DOHH2 (cell line): ENCODE data around the gene SREBF1.
A peak's percentile ranks its signal among the peaks of the same experiment; 100 is the strongest.

Experiments
- H3F3A ChIP-seq: fragments of 200-600 bp; sonication (generic), shearing (Covaris generic); 2 replicates; pipeline ENCODE4 v1.6.0; 2016; ENCODE audit warnings: antibody characterized with exemption, mild to moderate bottlenecking; ENCODE audit not compliant: control insufficient read depth, insufficient read depth
- H3K27ac ChIP-seq: fragments of 200-600 bp; sonication (generic); 2 replicates; pipeline ENCODE4 v1.5.1; 2014; ENCODE audit warnings: low read depth, mild to moderate bottlenecking, low read length, moderate library complexity
- H3K27me3 ChIP-seq: fragments of 200-600 bp; sonication (generic); 2 replicates; pipeline ENCODE4 v1.6.1; 2014; ENCODE audit warnings: mild to moderate bottlenecking, low read length, mixed read lengths; ENCODE audit not compliant: control insufficient read depth
- H3K36me3 ChIP-seq: fragments of 200-600 bp; sonication (generic); 2 replicates; pipeline ENCODE4 v1.6.1; 2014; ENCODE audit warnings: mild to moderate bottlenecking, low read length, moderate library complexity, mixed read lengths; ENCODE audit not compliant: control insufficient read depth
- H3K4me1 ChIP-seq: fragments of 200-600 bp; sonication (generic); 2 replicates; pipeline ENCODE4 v1.6.1; 2014; ENCODE audit warnings: mild to moderate bottlenecking, low read length, mixed read lengths; ENCODE audit not compliant: control insufficient read depth
- H3K4me2 ChIP-seq: fragments of 200-600 bp; sonication (generic); 2 replicates; pipeline ENCODE4 v1.6.0; 2014; ENCODE audit warnings: mild to moderate bottlenecking, low read length, moderate library complexity
- H3K4me3 ChIP-seq: fragments of 200-600 bp; sonication (generic); 2 replicates; pipeline ENCODE4 v1.5.1; 2014; ENCODE audit warnings: mild to moderate bottlenecking, low read length, mixed read lengths
- H3K79me2 ChIP-seq: fragments of 200-600 bp; sonication (generic); 2 replicates; pipeline ENCODE4 v1.6.1; 2014; ENCODE audit warnings: mild to moderate bottlenecking, low read length, mixed read lengths; ENCODE audit not compliant: control insufficient read depth
- H3K9me2 ChIP-seq: fragments of 200-600 bp; sonication (generic); replicated peaks from 2 replicates; pipeline ENCODE4 v1.6.1; 2014; ENCODE audit warnings: mild to moderate bottlenecking, low read length, mixed read lengths; ENCODE audit not compliant: control insufficient read depth
- H3K9me3 ChIP-seq: fragments of 200-600 bp; sonication (generic); 2 replicates; pipeline ENCODE4 v1.6.1; 2014; ENCODE audit warnings: antibody characterized with exemption, low read length, mixed read lengths; ENCODE audit not compliant: control insufficient read depth, insufficient read depth
- H4K20me1 ChIP-seq: fragments of 200-600 bp; sonication (generic); 2 replicates; pipeline ENCODE4 v1.6.0; 2014; ENCODE audit warnings: low read depth, mild to moderate bottlenecking, antibody characterized with exemption, low read length, moderate library complexity; ENCODE audit not compliant: control insufficient read depth, insufficient read depth
- EZH2phosphoT487 ChIP-seq: fragments of 200-600 bp; sonication (generic); IDR thresholded peaks from 2 replicates; pipeline ENCODE4 v1.6.1; 2017; ENCODE audit warnings: borderline replicate concordance, mild to moderate bottlenecking, antibody characterized with exemption, low read length, moderate library complexity, mixed read lengths
- TF ChIP-seq, protein P1 (sequence below): fragments of 200-600 bp; sonication (generic); IDR thresholded peaks from one replicate; pipeline ENCODE4 v1.5.1; 2014; ENCODE audit warnings: antibody characterized with exemption, mild to moderate bottlenecking, low read depth, low read length; ENCODE audit not compliant: poor library complexity, severe bottlenecking

The SREBF1 gene

GRCh38 chr17:17780922-17781590, 55.7 kb downstream of the SREBF1 start:
- H3K79me2 ChIP-seq: peaks cover 17% of the 10 kb centered on the region
- H3K9me3 ChIP-seq: no peaks in the 10 kb centered on the region
- peaks cover 8% of the 10 kb centered on the region for H4K20me1 ChIP-seq
- peak overlapping the region; percentile 98 for H3K4me2 ChIP-seq
- no peaks in the 10 kb centered on the region; the same call in 1 of the 2 replicates for H3K36me3 ChIP-seq
- H3F3A ChIP-seq: peaks cover 3% of the 10 kb centered on the region; the same call in 1 of the 2 replicates
- peak overlapping the region; percentile 66 for H3K4me3 ChIP-seq
- H3K27ac ChIP-seq: no peak overlapping the region
- H3K27me3 ChIP-seq: 0 out of 2 replicates have a peak, but pooled peaks cover 3% of the 10 kb centered on the region
- TF ChIP-seq, protein P1, sequence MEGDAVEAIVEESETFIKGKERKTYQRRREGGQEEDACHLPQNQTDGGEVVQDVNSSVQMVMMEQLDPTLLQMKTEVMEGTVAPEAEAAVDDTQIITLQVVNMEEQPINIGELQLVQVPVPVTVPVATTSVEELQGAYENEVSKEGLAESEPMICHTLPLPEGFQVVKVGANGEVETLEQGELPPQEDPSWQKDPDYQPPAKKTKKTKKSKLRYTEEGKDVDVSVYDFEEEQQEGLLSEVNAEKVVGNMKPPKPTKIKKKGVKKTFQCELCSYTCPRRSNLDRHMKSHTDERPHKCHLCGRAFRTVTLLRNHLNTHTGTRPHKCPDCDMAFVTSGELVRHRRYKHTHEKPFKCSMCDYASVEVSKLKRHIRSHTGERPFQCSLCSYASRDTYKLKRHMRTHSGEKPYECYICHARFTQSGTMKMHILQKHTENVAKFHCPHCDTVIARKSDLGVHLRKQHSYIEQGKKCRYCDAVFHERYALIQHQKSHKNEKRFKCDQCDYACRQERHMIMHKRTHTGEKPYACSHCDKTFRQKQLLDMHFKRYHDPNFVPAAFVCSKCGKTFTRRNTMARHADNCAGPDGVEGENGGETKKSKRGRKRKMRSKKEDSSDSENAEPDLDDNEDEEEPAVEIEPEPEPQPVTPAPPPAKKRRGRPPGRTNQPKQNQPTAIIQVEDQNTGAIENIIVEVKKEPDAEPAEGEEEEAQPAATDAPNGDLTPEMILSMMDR: no peak
- no peak for TF ChIP-seq EZH2phosphoT487
- H3K4me1 ChIP-seq: peaks cover 49% of the 10 kb centered on the region
- no peaks in the 10 kb centered on the region for H3K9me2 ChIP-seq

DNA sequence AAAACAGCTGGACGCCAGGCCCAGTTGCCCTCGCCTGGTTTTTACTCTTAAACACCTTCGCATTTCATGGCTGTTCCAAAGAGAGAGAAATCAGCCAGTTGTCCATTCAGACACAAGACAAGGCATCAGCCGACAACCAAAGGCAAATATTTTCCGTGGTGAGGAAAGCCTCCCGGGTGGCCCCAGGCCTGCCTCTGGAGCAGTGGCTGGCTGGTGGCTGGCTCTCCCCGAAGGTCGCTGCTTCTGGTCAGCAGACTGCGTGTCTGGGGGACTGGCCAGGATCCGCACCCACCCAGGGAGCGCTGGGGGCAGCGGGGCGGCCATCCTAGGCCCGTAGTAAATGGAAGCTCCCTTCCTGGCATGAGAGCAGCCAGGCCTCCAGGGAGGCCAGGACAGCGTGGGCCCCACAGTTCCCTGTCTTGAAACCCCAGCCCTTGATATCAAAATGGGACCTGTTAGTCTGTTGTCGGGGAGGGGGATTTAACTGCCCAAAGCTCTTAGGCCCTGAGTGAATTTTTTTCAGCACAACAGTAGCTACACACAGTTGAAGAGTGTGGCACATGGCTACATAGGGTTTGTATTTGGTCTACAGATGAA, 57.7 kb downstream of the SREBF1 start:
- Histone ChIP-seq H3K4me3 (no peak overlapping the region), H3K79me2 (peaks cover 3% of the 10 kb centered on the region; the same call in 1 of the 2 replicates), H3K9me2 (no peaks in the 10 kb centered on the region), H3F3A (peaks cover 3% of the 10 kb centered on the region; the same call in 1 of the 2 replicates), H3K36me3 (no peaks in the 10 kb centered on the region; the same call in 1 of the 2 replicates), H3K27ac (no peak overlapping the region), H3K9me3 (no peaks in the 10 kb centered on the region), H3K4me2 (no peak overlapping the region), H3K27me3 (0 out of 2 replicates have a peak, but pooled peaks cover 3% of the 10 kb centered on the region), H4K20me1 (no peaks in the 10 kb centered on the region; the same call in 1 of the 2 replicates), H3K4me1 (peaks cover 40% of the 10 kb centered on the region)
- no peak for TF ChIP-seq EZH2phosphoT487
- TF ChIP-seq, protein P1: no peak

DNA sequence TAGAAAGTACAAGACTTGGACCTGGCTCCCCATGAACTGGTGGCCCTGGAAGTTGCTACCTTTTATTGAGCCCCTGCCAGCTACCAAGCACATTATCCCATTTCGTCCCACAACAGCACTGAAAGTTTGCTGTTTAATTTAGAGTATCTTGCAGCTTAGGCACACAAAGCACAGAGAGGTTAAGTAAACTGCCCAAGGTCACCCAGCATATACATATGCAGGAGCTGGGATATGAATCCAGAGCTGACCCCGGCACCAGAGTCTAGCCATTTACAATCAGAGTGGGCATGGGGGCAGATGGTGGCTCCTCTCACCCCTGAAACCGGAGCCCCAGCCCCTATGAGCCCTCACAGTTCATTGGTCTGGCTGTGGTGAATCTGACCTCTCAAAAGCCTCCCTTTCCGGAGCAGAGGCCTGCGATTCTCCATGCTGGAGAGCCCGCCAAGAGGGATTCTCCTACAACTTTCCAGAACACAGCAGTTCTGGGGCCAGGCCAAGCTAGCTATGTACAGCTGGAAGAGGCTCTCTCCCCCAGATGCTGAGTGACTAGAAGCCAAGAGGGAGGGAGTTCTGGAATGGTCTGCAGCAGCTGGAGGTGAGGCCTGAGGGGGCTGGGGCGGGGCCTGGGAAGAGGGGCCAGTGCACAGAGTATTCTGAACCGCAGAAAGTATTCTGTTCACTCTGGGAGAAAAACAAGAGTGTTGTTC, 58.3 kb downstream of the SREBF1 start:
- Histone ChIP-seq H3K36me3 (no peaks in the 10 kb centered on the region; the same call in 1 of the 2 replicates), H3F3A (0 out of 2 replicates have a peak, but pooled peaks cover under 1% of the 10 kb centered on the region), H3K4me1 (peaks cover 33% of the 10 kb centered on the region), H3K4me2 (no peak overlapping the region), H3K27ac (no peak overlapping the region), H4K20me1 (no peaks in the 10 kb centered on the region; the same call in 1 of the 2 replicates), H3K9me2 (no peaks in the 10 kb centered on the region), H3K9me3 (no peaks in the 10 kb centered on the region), H3K79me2 (peaks cover 5% of the 10 kb centered on the region), H3K27me3 (0 out of 2 replicates have a peak, but pooled peaks cover 3% of the 10 kb centered on the region), H3K4me3 (no peak overlapping the region)
- TF ChIP-seq, protein P1: no peak
- TF ChIP-seq EZH2phosphoT487: no peak
